Measurements from ENCODE around the gene AIF1.

Gene AIF1

GRCh38 chr6:31614684-31615578, at the start of gene AIF1:
TSS of gene AIF1 (plus strand) at chr6:31615234. CDS start at chr6:31615330, 96 bp downstream.
- no peak for DNase-seq

GRCh38 chr6:31567531-31568370, 47.3 kb upstream of the AIF1 start:
- no peak for DNase-seq

- DNase-seq, result no peak
Observed at GRCh38 chr6:31568537-31568961, 46.5 kb upstream of the AIF1 start.

- DNase-seq, result no peak
Observed at GRCh38 chr6:31569861-31570536, 45.0 kb upstream of the AIF1 start.

GRCh38 chr6:31572041-31572911, 42.8 kb upstream of the AIF1 start, which contains the start of gene LTA:
TSS of gene LTA (plus strand) at chr6:31572289. CDS start at chr6:31572743, 454 bp downstream.
- no peak for DNase-seq

GRCh38 chr6:31573239-31574105, 41.6 kb upstream of the AIF1 start:
- no peak for DNase-seq

GRCh38 chr6:31574106-31575061, 40.6 kb upstream of the AIF1 start:
- DNase-seq, result no peak

- DNase-seq, result no peak
Observed at GRCh38 chr6:31575335-31575901, 39.6 kb upstream of the AIF1 start, which contains the start of gene TNF. TSS of gene TNF (plus strand) at chr6:31575565. CDS start at chr6:31575742, 177 bp downstream.

GRCh38 chr6:31575952-31576685, 38.9 kb upstream of the AIF1 start:
- DNase-seq, result no peak

GRCh38 chr6:31576897-31577578, 38.0 kb upstream of the AIF1 start:
- no peak for DNase-seq

- no peak for DNase-seq
Observed at GRCh38 chr6:31577579-31577966, 37.5 kb upstream of the AIF1 start.

GRCh38 chr6:31578184-31579118, 36.6 kb upstream of the AIF1 start:
- DNase-seq, result no peak

- no peak for DNase-seq
Observed at GRCh38 chr6:31579119-31579505, 35.9 kb upstream of the AIF1 start.

- no peak for DNase-seq
Observed at GRCh38 chr6:31579546-31580437, 35.2 kb upstream of the AIF1 start.

GRCh38 chr6:31580438-31580740, 34.6 kb upstream of the AIF1 start:
- DNase-seq, result no peak
